ENCODE results near the gene PCYT1A.
"Not testable (repeated sequence)": the region's sequence is repeated elsewhere in the genome, so short reads cannot be mapped to it uniquely, and the experiment has no call there.

Gene PCYT1A

DNA sequence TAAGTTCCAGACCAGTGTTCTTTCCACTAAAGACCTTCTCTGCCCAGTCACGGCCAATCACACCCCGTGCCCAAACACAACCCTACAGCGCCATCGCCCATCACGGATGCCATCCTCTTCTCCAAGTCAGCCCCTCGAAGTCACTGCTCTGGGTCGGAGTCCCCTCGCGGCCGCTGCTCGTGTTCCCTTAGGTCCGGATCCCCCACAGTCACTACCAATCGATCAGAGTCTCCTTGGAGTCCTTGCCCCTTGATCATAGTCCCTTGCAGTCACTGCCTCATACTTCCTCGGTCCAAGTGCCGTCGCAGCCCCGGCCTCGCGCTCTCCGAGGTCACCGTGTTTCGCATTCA, 461 bp downstream of the PCYT1A start:
- no peak for DNase-seq (ENCODE audit: low read depth, low spot score)

GRCh38 chr3:196284396-196284795, 3.1 kb downstream of the PCYT1A start:
- DNase-seq (ENCODE audit: low read depth, low spot score) = no peak

DNA sequence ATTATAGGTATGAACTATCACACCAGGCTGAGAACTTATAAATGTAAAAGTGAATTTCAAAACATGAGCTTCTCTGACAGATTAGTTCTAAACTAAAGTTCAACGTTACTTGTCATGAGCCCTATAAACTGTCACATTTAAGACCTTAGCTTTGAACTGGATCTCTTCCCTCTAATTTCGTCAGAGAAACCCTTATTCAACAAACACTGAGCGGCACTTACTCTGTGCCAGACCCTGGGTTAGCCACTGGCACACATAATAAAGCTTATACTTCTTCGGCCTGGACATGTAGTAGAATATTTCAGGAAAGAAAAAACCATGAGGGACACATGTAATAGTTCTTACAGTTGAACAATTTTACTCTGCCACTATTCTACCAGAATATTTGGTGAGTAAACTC, 5.6 kb downstream of the PCYT1A start:
- no peak for DNase-seq (ENCODE audit: low read depth, low spot score)

DNA sequence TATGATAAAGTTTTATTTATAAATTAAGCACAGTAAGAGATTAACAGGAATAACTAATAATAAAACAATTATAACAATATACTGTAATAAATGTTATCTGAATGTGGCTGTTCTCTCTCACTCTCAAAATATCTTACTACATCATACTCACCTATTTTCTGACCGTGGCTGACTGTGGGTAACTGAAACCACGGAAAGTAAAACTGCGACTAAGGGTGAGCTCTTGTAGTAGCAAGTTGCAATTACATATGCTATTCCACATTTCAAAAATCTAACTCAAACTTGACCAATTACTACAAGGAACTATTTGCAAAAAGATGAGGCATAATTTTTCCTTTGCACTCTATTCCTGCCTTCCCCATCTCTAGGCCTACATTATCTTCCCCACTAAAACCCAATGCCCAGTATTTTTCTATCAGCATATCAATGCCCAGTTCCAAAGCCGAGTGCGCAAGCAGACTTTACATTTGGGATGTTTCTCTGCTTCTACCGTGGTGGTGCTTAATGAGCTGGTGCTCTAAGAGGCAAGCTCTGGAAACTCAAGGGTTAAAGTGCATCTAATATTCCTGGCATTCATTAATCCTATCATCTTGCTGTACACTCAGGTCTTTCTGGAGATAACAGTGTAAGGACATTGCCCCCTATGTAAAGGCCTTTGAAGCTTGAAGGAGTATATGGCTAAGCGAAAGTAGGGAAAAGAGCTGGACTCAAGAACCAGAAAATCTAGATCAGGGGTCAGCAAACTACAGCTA, 6.7 kb downstream of the PCYT1A start:
- no peak for DNase-seq (ENCODE audit: low read depth, low spot score)

GRCh38 chr3:196275126-196275525, 12.4 kb downstream of the PCYT1A start:
- DNase-seq (ENCODE audit: low read depth, low spot score) = no peak

GRCh38 chr3:196274585-196274984, 12.9 kb downstream of the PCYT1A start:
- DNase-seq (ENCODE audit: low read depth, low spot score) = no peak

GRCh38 chr3:196273655-196274054, 13.9 kb downstream of the PCYT1A start:
- DNase-seq (ENCODE audit: low read depth, low spot score) = no peak

DNA sequence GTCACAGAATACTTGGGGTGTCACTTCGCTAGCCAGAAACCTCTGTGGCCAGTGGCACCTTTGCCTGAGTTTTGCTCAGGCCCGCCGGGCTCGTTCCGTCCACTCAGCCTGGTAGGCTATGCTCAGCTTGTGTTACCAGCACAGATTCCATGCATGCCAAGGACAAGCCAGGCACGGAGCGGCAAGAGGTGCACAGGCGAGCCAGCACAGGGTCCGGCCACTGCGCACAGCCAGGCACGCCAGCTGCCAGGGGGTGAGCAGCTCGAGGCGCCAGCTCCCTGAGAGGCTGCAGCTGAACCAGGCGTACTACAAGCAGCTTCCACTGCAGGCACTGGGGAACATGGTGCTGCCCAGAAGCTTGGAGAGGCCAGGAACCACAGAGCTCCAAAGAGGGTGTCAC, 14.7 kb downstream of the PCYT1A start:
- no peak for DNase-seq (ENCODE audit: low read depth, low spot score)

DNA sequence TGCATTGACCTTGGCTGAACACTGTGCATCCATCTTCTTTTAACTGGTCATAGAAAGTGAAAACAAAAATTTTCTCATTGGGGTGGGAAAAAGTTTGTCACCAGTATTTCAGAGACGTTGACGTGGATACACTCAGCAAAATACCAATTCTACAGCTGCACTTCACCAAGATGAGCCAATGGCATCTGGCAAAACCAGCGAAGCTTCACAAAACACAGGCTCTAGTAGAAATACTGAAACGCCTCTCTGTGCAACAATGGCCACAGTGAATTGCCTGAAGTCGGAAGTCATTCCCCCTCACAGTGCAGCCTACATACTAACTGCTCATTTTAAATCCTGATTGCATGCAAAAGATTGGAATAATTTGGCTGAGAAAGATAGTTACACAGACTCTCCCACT, 17.0 kb downstream of the PCYT1A start:
- DNase-seq (ENCODE audit: low read depth, low spot score) = no peak

DNA sequence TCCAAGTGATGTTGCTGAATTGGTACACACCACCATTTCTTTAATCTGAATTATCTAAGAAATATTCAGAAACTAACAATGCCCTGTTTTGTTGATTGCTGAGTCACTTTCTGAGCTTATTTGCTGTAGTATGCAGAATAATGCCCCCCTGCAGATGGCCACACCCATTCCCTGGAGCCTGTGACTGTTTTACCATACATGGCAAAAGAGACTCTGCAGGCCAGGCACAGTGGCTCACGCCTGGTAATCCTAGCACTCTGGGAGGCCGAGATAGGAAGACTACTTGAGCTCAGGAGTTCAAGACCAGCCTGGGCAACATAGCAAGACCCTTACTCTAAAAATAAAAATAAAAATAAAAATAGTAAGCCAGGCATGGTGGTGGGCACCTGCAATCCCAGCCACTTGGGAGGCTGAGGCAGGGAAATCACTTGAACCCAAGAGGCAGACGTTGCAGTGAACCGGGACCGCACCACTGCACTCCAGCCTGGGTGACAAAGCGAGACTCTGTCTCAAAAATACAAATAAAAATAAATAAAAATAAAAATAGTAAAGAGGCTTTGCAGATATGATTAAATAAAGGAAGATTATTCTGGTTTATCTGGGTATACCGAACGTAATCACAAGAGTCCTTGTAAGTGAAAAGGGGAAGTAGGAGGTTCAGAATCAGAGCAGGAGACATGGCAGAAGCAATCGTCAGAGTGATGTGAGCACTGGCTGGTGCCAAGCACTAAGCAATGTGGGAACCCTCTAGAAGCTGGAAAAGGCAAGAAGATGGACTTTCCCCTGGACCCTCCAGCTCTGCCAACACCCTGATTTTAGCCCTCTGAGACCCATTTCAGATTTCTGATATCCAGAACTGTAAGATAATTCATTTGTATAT, 19.0 kb downstream of the PCYT1A start:
- DNase-seq (ENCODE audit: low read depth, low spot score) = peak; percentile 62

DNA sequence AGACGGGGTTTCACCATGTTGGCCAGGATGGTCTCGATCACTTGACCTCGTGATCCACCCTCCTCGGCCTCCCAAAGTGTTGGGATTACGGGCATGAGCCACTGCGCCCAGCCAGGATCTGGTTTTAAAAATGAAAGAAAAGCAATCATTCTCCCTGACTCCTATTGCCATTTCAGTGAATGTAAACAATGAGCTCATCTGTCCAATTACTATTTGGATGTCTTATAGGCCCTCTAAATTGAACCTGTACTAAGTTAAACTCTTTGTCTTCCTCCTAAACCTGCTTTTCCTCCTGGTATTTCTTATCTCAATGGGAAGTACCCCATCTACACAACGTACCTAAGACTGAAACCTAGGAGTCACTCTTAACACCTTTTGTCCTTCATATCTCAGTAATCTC, 23.7 kb downstream of the PCYT1A start:
- DNase-seq (ENCODE audit: low read depth, low spot score) = no peak

GRCh38 chr3:196260784-196261183, 26.7 kb downstream of the PCYT1A start:
- no peak for DNase-seq (ENCODE audit: low read depth, low spot score)

- no peak for DNase-seq (ENCODE audit: low read depth, low spot score)
These were observed 31.8 kb downstream of the PCYT1A start for GRCh38 chr3:196255776-196256175.

- no peak for DNase-seq (ENCODE audit: low read depth, low spot score)
These were observed 32.9 kb downstream of the PCYT1A start for GRCh38 chr3:196254376-196255283.

DNA sequence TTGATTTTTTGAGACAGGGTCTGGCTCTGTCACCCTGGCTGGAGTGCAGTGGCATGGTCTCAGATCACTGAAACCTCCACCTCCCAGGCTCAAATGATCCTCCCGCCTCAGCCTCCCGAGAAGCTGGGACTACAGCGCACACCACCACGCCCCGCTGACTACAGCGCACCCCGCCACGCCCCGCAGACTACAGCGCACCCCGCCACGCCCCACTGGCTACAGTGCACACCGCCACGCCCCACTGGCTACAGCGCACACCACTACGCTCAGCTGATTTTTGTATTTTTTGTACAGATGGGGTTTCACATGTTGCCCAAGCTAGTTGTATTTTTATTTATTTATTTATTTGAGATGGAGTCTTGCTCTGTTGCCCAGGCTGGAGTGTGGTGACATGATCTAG, 35.6 kb downstream of the PCYT1A start:
- DNase-seq (ENCODE audit: low read depth, low spot score) = no peak

DNA sequence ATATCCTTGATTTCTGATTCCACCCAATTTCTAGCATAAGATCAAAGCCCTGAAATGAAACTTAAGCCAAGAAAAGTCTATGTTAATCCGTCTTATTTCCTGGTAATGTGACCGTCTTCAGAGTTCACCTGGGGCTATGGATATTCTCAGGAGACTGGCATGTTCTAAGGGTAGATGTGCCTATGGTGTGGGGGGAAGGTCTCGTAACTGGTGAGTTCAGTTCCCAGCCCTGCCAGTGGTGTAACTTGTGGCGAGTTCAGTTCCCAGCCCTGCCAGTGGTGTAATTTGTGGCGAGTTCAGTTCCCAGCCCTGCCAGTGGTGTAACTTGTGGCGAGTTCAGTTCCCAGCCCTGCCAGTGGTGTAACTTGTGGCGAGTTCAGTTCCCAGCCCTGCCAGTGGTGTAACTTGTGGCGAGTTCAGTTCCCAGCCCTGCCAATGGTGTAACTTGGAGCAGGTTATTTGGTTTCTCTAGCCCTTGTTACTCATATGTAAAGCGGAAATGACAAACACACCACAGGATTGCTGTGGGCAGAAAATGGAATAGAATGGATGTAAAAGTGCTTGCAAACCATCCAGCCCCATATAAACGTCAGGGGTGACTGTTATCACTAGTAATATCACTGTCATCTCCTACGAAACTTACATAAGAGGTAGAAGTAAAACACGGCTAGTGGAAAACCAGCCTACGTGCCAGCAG, 40.8 kb downstream of the PCYT1A start:
- DNase-seq (ENCODE audit: low read depth, low spot score) = no peak

- DNase-seq (ENCODE audit: low read depth, low spot score) = not testable (repeated sequence)
These were observed 43.4 kb downstream of the PCYT1A start for GRCh38 chr3:196244166-196244565.

DNA sequence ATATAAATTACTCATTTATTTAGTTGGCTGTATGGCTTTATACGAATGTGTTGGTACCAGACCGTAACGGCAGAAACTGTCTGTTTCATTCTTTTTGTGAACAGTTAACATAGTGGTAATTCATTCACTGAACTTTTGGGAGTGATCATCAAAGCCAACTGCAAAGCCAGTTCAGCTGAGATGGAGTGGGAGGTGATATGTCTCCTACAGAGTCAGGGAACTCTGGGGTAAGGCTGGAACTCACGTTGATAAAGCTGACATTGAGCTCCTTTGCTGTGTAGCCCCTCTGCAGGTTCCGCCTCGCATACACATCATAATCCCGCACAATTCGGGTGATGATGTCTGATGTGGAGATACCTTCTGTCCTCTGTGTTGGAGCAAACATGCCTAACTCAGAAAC, 45.8 kb downstream of the PCYT1A start:
- no peak for DNase-seq (ENCODE audit: low read depth, low spot score)

- no peak for DNase-seq (ENCODE audit: low read depth, low spot score)
These were observed 47.1 kb downstream of the PCYT1A start for GRCh38 chr3:196240424-196240823.

DNA sequence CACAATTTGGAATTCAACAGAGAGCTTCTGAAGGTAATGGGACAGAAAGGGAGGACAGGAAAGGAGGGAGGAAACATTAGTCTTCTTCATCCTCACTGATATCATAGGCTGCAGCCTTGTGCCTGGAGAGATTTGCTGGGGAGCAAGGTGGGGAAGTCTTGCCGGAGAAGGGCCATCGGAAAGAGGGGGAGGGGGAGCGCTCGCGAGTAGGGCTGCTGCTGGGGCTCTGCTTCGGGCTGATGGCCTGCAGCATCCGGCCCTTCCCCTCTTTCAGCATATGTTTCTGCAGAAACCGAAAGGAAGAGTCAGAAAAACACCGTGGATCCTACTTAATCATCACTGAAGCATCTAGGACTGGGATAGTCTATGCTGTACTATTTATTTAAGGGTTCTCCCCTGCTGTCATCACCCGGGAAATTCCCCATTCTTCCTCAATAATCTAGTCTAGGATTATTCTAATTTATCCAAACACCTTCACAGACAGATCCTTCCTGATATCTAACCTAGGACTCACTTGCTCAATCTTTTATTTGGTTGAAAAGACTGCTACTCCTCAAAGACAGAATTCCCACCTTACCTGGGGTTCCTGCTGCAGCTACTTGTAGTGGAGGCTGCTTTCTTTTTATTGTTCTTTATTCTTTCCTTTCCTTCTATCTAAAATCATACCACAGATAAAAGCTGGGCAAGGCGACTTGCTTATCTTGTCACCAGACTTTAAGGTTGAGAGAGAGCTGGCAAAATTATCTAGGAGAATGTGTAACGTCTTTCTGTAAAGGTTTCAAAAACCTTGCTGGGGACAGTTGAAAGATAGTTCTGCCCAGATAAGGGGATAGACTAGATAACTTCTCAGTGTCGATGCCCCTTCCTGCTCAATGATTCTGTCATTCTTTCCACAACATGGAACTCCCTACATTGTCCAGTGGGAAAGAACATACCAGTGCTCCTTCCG, 48.6 kb downstream of the PCYT1A start:
- no peak for DNase-seq (ENCODE audit: low read depth, low spot score)

All from ELF-1 (cell line).